Astrocyte (in vitro differentiated cells and primary cell): ENCODE results near the gene NUDT21. TPM values are rescaled to one million over a fixed set of nuclear protein-coding genes. Genes with fewer than 3 reads are reported as not detected.

Experiments
- DNase-seq: peaks from one replicate; pipeline ENCODE4 v3.0.0-alpha.2; 2010; ENCODE audit warnings: low read depth
- FAIRE-seq: peaks from 2 replicates; lab custom pipeline; 2011; peaks lifted over from hg19 to GRCh38; lab: Jason Lieb, UNC
- H2AFZ ChIP-seq: 2 replicates; pipeline ENCODE4 v1.6.0; 2012; ENCODE audit warnings: low read depth, low read length, inconsistent platforms
- H3K27ac ChIP-seq: 2 replicates; pipeline ENCODE4 v1.5.1; 2011; ENCODE audit warnings: low read depth, low read length, inconsistent platforms
- H3K27me3 ChIP-seq: 2 replicates; pipeline ENCODE4 v1.6.0; 2011; ENCODE audit warnings: low read length, inconsistent platforms; ENCODE audit not compliant: insufficient read depth
- H3K36me3 ChIP-seq: 2 replicates; pipeline ENCODE4 v1.5.1; 2011; ENCODE audit warnings: low read length, inconsistent platforms; ENCODE audit not compliant: insufficient read depth
- H3K4me1 ChIP-seq: 2 replicates; pipeline ENCODE4 v1.5.1; 2011; ENCODE audit warnings: low read length, inconsistent platforms; ENCODE audit not compliant: insufficient read depth
- H3K4me2 ChIP-seq: 2 replicates; pipeline ENCODE4 v1.6.0; 2012; ENCODE audit warnings: low read length, inconsistent platforms
- H3K4me3 ChIP-seq: 2 replicates; pipeline ENCODE4 v1.5.1; 2011; ENCODE audit warnings: low read depth, mild to moderate bottlenecking, low read length, inconsistent platforms; ENCODE audit not compliant: insufficient read depth
- H3K79me2 ChIP-seq: 2 replicates; pipeline ENCODE4 v1.6.0; 2012; ENCODE audit warnings: mild to moderate bottlenecking, low read length, inconsistent platforms; ENCODE audit not compliant: insufficient read depth
- H3K9ac ChIP-seq: 2 replicates; pipeline ENCODE4 v1.6.0; 2012; ENCODE audit warnings: mild to moderate bottlenecking, low read length, inconsistent platforms
- H3K9me3 ChIP-seq: 2 replicates; pipeline ENCODE4 v1.5.1; 2012; ENCODE audit warnings: low read depth, mild to moderate bottlenecking, low read length, inconsistent platforms; ENCODE audit not compliant: insufficient read depth
- H4K20me1 ChIP-seq: 2 replicates; pipeline ENCODE4 v1.6.0; 2012; ENCODE audit warnings: low read length, inconsistent platforms; ENCODE audit not compliant: insufficient read depth
- H3K27ac Mint-ChIP-seq: one replicate; pipeline ENCODE4 v1.8.0; 2021; ENCODE audit warnings: mild to moderate bottlenecking, mixed read lengths; ENCODE audit not compliant: unreplicated experiment
- H3K27me3 Mint-ChIP-seq: one replicate; pipeline ENCODE4 v1.8.0; 2021; ENCODE audit warnings: low read depth, mixed read lengths; ENCODE audit not compliant: unreplicated experiment
- H3K36me3 Mint-ChIP-seq: one replicate; pipeline ENCODE4 v1.8.0; 2021; ENCODE audit warnings: low read depth, mixed read lengths; ENCODE audit not compliant: unreplicated experiment
- H3K4me1 Mint-ChIP-seq: one replicate; pipeline ENCODE4 v1.8.0; 2021; ENCODE audit warnings: low read depth, mixed read lengths; ENCODE audit not compliant: unreplicated experiment
- H3K4me3 Mint-ChIP-seq: one replicate; pipeline ENCODE4 v1.8.0; 2021; ENCODE audit warnings: mild to moderate bottlenecking, moderate library complexity, mixed read lengths; ENCODE audit not compliant: unreplicated experiment
- H3K9me3 Mint-ChIP-seq: one replicate; pipeline ENCODE4 v1.8.0; 2021; ENCODE audit warnings: mild to moderate bottlenecking, mixed read lengths; ENCODE audit not compliant: unreplicated experiment
- CTCF ChIP-seq: IDR thresholded peaks from 2 replicates; pipeline ENCODE4 v1.5.1; 2011; ENCODE audit warnings: low read depth, mild to moderate bottlenecking, inconsistent platforms, low read length, moderate library complexity; ENCODE audit not compliant: insufficient read depth
- EZH2 ChIP-seq: IDR thresholded peaks from 2 replicates; pipeline ENCODE4 v1.6.1; 2012; ENCODE audit warnings: mild to moderate bottlenecking, low read length, inconsistent platforms; ENCODE audit not compliant: insufficient read depth
- total RNA-seq: library from RNA; stranded (reverse); gene quantifications from 2 replicates; pipeline ENCODE4 v1.2.1, GENCODE V29; 2021

Gene NUDT21
- total RNA-seq, 1 donor from 2014 or later: 86.0 TPM

GRCh38 chr16:56463153-56463552 is 12.0 kb upstream of the NUDT21 start:
- Histone ChIP-seq H3K27ac (no peak overlapping the region), H3K9ac (no peak overlapping the region), H4K20me1 (peaks cover 5% of the 10 kb centered on the region), H3K36me3 (peaks cover 55% of the 10 kb centered on the region), H3K4me3 (no peak overlapping the region), H3K27me3 (no peaks in the 10 kb centered on the region), H3K4me1 (no peaks in the 10 kb centered on the region), H3K9me3 (no peaks in the 10 kb centered on the region), H3K79me2 (no peaks in the 10 kb centered on the region), H2AFZ (no peak overlapping the region), H3K4me2 (no peak overlapping the region)
- Mint-ChIP-seq H3K4me3 (no peak overlapping the region), H3K36me3 (peaks cover 15% of the 10 kb centered on the region), H3K9me3 (no peaks in the 10 kb centered on the region), H3K27me3 (no peaks in the 10 kb centered on the region), H3K27ac (no peak overlapping the region), H3K4me1 (no peaks in the 10 kb centered on the region)
- FAIRE-seq: no peak
- no peak for DNase-seq
- TF ChIP-seq EZH2 (no peak), CTCF (no peak)

DNA sequence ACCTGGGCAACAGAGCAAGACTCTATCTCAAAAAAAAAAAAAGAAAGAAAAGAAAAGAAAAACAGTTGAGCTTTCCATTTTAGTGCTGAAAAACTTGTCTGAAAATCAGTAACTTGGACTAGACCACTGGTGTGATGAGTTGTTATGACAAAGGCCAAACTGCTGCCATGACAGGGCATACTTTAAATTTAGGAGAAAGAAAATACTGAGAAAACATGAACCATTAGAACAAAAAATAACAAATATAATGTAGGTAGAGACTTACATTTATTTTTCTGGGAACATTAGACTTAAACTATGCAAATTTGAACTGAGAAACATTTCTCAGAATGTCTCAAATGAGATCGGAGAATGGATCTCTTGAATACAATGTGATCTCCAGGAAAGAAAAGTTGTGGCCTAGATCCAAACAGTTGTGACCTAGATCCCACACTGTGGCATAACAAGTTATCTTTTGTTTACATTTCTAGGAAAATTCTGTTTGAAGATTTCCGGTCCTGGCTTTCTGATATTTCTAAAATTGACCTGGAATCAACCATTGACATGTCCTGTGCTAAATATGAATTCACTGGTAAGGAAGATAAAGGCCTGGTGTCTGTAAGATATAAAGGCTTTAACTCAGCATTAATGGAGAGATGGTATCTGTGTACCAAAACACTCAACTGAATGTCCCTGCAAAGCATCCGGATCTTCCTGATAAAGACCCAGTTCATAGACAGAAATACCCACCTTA is 11.1 kb upstream of the NUDT21 start:
- no peaks in the 10 kb centered on the region for H3K27me3 ChIP-seq
- DNase-seq (no peak), FAIRE-seq (no peak)
- Mint-ChIP-seq H3K36me3 (peaks cover 18% of the 10 kb centered on the region), H3K9me3 (no peaks in the 10 kb centered on the region), H3K4me3 (no peak overlapping the region), H3K4me1 (no peaks in the 10 kb centered on the region), H3K27ac (no peak overlapping the region), H3K27me3 (no peaks in the 10 kb centered on the region)
- peaks cover 5% of the 10 kb centered on the region for H4K20me1 ChIP-seq
- H2AFZ ChIP-seq: no peak overlapping the region
- H3K9ac ChIP-seq: no peak overlapping the region
- H3K4me1 ChIP-seq: no peaks in the 10 kb centered on the region
- no peak overlapping the region for H3K4me3 ChIP-seq
- H3K9me3 ChIP-seq: no peaks in the 10 kb centered on the region
- TF ChIP-seq EZH2 (no peak), CTCF (no peak)
- peaks cover 50% of the 10 kb centered on the region for H3K36me3 ChIP-seq
- H3K79me2 ChIP-seq: no peaks in the 10 kb centered on the region
- H3K27ac ChIP-seq: no peak overlapping the region
- no peak overlapping the region for H3K4me2 ChIP-seq

DNA sequence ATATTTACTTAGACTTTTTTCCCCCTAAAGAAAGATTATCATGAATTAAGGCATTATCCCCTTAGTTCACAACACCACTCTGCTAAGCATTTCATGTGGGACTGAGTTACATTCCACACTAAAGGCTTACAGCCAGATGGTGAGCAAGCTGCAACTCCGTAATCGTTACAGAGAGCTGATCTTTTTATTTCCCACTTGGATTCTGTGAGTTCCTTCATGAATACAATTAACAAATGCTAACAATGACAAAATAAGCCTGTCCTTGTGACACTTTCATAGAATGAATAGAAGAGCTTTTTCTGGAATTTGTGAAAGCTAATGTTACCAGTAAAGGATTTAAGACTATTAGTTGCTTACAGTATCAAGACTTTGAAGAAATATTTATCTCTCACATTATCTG is 9.0 kb upstream of the NUDT21 start:
- no peak overlapping the region for H3K27ac Mint-ChIP-seq
- H2AFZ ChIP-seq: no peak overlapping the region
- TF ChIP-seq CTCF (no peak), EZH2 (no peak)
- no peaks in the 10 kb centered on the region for H3K4me1 ChIP-seq
- H3K9me3 ChIP-seq: no peaks in the 10 kb centered on the region
- H3K79me2 ChIP-seq: no peaks in the 10 kb centered on the region
- H3K4me3 ChIP-seq: no peak overlapping the region
- H4K20me1 ChIP-seq: peaks cover 11% of the 10 kb centered on the region
- no peaks in the 10 kb centered on the region for H3K27me3 Mint-ChIP-seq
- no peak overlapping the region for H3K4me3 Mint-ChIP-seq
- H3K27me3 ChIP-seq: no peaks in the 10 kb centered on the region
- no peak for FAIRE-seq
- H3K36me3 ChIP-seq: peaks cover 56% of the 10 kb centered on the region
- H3K9ac ChIP-seq: no peak overlapping the region
- peak; percentile 21 for DNase-seq
- H3K4me1 Mint-ChIP-seq: no peaks in the 10 kb centered on the region
- no peaks in the 10 kb centered on the region for H3K9me3 Mint-ChIP-seq
- H3K27ac ChIP-seq: no peak overlapping the region
- peaks cover 19% of the 10 kb centered on the region for H3K36me3 Mint-ChIP-seq
- H3K4me2 ChIP-seq: no peak overlapping the region
